Parathyroid adenoma (tissue), 2 donors: ENCODE measurements around the gene GPR32.
A peak's percentile ranks its signal among the peaks of the same experiment; 100 is the strongest.

Experiments used
- H2AFZ ChIP-seq: fragments of 300-600 bp; sonication (generic); one replicate; pipeline ENCODE4 v1.7.0; 2017; ENCODE audit warnings: antibody characterized with exemption, mild to moderate bottlenecking
- H3K27ac ChIP-seq: fragments of 300-600 bp; sonication (generic); one replicate; pipeline ENCODE4 v1.7.0; 2017
- H3K27me3 ChIP-seq: fragments of 300-600 bp; sonication (generic); one replicate; pipeline ENCODE4 v1.7.0; 2017; ENCODE audit warnings: low read length; ENCODE audit not compliant: control insufficient read depth, insufficient read depth
- H3K36me3 ChIP-seq: fragments of 300-600 bp; sonication (generic); one replicate; pipeline ENCODE4 v1.7.0; 2017; ENCODE audit warnings: low read length; ENCODE audit not compliant: control insufficient read depth, insufficient read depth
- H3K4me1 ChIP-seq: fragments of 300-600 bp; sonication (generic); one replicate; pipeline ENCODE4 v1.7.0; 2017; ENCODE audit warnings: control low read depth
- H3K4me2 ChIP-seq: fragments of 300-600 bp; sonication (generic); one replicate; pipeline ENCODE4 v1.7.0; 2017; ENCODE audit warnings: low read length
- H3K4me3 ChIP-seq: fragments of 300-600 bp; sonication (generic); one replicate; pipeline ENCODE4 v1.7.0; 2017; ENCODE audit warnings: low read depth, low read length
- H3K79me2 ChIP-seq: fragments of 300-600 bp; sonication (generic); one replicate; pipeline ENCODE4 v1.7.0; 2017; ENCODE audit warnings: control low read depth
- H3K9ac ChIP-seq: fragments of 300-600 bp; sonication (generic); one replicate; pipeline ENCODE4 v1.7.0; 2017; ENCODE audit warnings: mild to moderate bottlenecking
- H3K9me3 ChIP-seq: fragments of 300-600 bp; sonication (generic); one replicate; pipeline ENCODE4 v1.7.0; 2017; ENCODE audit warnings: low read length; ENCODE audit not compliant: control insufficient read depth
- CTCF ChIP-seq: fragments of 300-600 bp; sonication (generic); IDR thresholded peaks from one replicate; pipeline ENCODE4 v1.7.0; 2017; ENCODE audit warnings: antibody characterized with exemption, mild to moderate bottlenecking
- donor health status: primary hyperparathyroidism.

Gene GPR32

GRCh38 chr19:50777261-50777660 lies 7.0 kb downstream of the GPR32 start:
- no peaks in the 10 kb centered on the region for H3K79me2 ChIP-seq
- no peak overlapping the region for H3K4me2 ChIP-seq
- no peaks in the 10 kb centered on the region for H3K4me1 ChIP-seq
- no peaks in the 10 kb centered on the region for H3K27me3 ChIP-seq
- no peak overlapping the region for H3K27ac ChIP-seq
- H3K9ac ChIP-seq, result no peak overlapping the region
- no peaks in the 10 kb centered on the region for H3K9me3 ChIP-seq
- TF ChIP-seq CTCF, result no peak
- no peak overlapping the region for H2AFZ ChIP-seq
- no peak overlapping the region for H3K4me3 ChIP-seq
- no peaks in the 10 kb centered on the region for H3K36me3 ChIP-seq

GRCh38 chr19:50777830-50778303 lies 7.6 kb downstream of the GPR32 start:
- Histone ChIP-seq H3K4me1 (no peaks in the 10 kb centered on the region), H3K36me3 (no peaks in the 10 kb centered on the region), H3K4me2 (peak overlapping the region; percentile 35), H3K27ac (no peak overlapping the region), H3K9ac (no peak overlapping the region), H3K9me3 (no peaks in the 10 kb centered on the region), H3K4me3 (no peak overlapping the region), H3K79me2 (no peaks in the 10 kb centered on the region), H3K27me3 (no peaks in the 10 kb centered on the region), H2AFZ (peak overlapping the region; percentile 25)
- TF ChIP-seq CTCF, result no peak

- no peak overlapping the region for H2AFZ ChIP-seq
- H3K4me3 ChIP-seq, result no peak overlapping the region
- no peaks in the 10 kb centered on the region for H3K79me2 ChIP-seq
- no peak overlapping the region for H3K9ac ChIP-seq
- H3K4me2 ChIP-seq, result no peak overlapping the region
- no peaks in the 10 kb centered on the region for H3K4me1 ChIP-seq
- no peak for TF ChIP-seq CTCF
- H3K9me3 ChIP-seq, result no peaks in the 10 kb centered on the region
- no peaks in the 10 kb centered on the region for H3K27me3 ChIP-seq
- H3K27ac ChIP-seq, result no peak overlapping the region
- no peaks in the 10 kb centered on the region for H3K36me3 ChIP-seq
Observed at GRCh38 chr19:50778906-50779430, 8.7 kb downstream of the GPR32 start.

- no peak overlapping the region for H3K27ac ChIP-seq
- H3K9me3 ChIP-seq, result no peaks in the 10 kb centered on the region
- no peak overlapping the region for H3K9ac ChIP-seq
- H3K4me2 ChIP-seq, result no peak overlapping the region
- no peak for TF ChIP-seq CTCF
- H3K27me3 ChIP-seq, result no peaks in the 10 kb centered on the region
- H3K4me3 ChIP-seq, result no peak overlapping the region
- H3K36me3 ChIP-seq, result no peaks in the 10 kb centered on the region
- H3K4me1 ChIP-seq, result no peaks in the 10 kb centered on the region
- no peaks in the 10 kb centered on the region for H3K79me2 ChIP-seq
- no peak overlapping the region for H2AFZ ChIP-seq
Observed at GRCh38 chr19:50779504-50780457, 9.5 kb downstream of the GPR32 start.
